Measurements from ENCODE around the gene ST8SIA1. TPM values are rescaled to one million over a fixed set of nuclear protein-coding genes. Genes with fewer than 3 reads are reported as not detected.

The ST8SIA1 gene
- total RNA-seq, 6 experiments from 2014 or later, result 0.16 to 0.37 (median 0.35) TPM; not detected in 3

DNA sequence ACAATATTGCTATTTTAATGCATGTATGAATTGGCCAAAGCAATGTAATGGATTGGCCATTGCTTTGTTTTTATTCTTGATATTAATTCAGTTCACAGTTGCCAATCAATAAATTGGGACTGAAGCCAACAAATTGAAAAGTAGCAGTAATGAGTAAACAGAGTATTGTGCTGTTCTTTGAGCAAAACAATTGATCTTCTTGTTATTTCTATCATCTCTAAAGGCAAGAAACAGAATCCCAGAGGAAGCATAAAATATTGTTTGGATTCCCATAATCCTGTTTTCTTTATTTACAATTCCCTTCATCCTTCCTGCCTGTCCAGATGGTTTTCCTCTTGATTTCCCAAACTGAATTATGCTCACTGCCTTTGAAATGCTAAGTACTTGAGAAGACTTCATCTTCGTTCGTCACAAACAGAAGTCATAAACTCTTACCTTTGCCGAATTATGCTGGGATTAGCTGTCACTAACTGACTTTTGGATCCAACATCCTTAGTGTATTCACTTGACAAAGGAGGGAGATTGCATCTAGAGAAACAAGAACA, 85.9 kb downstream of the ST8SIA1 start:
- no peak overlapping the region for H3K27ac ChIP-seq
- ATAC-seq, result no peak
- intact Hi-C loops (cut with DNase I), result no loop called here
- H3K27me3 ChIP-seq, result no peaks in the 10 kb centered on the region
- H3K4me1 ChIP-seq, result peaks cover 0 to 8% (median 0%) of the 10 kb centered on the region in 4 donors
- H3K9me3 ChIP-seq, result no peaks in the 10 kb centered on the region
- H3K4me3 ChIP-seq, result no peak overlapping the region
- 45% methylated on average over 3 of the region's 3 CpGs for WGBS (ENCODE audit: insufficient coverage, low coverage, low lambda C conversion rate, missing lambda C conversion rate)
- H3K36me3 ChIP-seq, result no peaks in the 10 kb centered on the region
- TF ChIP-seq POLR2A (IDR thresholded peaks at IDR 0.05), result no peak
- TF ChIP-seq, protein P1, sequence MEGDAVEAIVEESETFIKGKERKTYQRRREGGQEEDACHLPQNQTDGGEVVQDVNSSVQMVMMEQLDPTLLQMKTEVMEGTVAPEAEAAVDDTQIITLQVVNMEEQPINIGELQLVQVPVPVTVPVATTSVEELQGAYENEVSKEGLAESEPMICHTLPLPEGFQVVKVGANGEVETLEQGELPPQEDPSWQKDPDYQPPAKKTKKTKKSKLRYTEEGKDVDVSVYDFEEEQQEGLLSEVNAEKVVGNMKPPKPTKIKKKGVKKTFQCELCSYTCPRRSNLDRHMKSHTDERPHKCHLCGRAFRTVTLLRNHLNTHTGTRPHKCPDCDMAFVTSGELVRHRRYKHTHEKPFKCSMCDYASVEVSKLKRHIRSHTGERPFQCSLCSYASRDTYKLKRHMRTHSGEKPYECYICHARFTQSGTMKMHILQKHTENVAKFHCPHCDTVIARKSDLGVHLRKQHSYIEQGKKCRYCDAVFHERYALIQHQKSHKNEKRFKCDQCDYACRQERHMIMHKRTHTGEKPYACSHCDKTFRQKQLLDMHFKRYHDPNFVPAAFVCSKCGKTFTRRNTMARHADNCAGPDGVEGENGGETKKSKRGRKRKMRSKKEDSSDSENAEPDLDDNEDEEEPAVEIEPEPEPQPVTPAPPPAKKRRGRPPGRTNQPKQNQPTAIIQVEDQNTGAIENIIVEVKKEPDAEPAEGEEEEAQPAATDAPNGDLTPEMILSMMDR (IDR thresholded peaks at IDR 0.05), result no peak
- DNase-seq, result no peak

DNA sequence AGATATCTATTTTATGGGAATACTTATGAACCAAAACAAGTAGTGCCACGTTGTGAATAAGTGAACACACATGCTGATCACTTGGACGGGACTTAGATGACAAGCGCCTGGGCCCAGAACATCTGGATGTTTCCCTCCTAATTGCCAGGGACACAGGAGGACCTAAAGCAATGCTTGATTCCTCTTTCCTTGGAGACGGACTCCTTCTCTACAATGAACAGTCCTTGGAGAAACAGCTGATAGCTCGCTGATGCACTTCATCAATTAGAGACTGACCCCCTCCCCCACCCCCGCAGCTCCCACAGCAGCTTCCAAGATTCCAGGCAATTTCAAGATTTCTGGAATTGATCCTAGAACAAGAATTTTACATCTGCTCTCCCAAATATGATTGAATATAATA, 86.4 kb downstream of the ST8SIA1 start:
- Histone ChIP-seq H3K4me1 (peaks cover 0 to 8% (median 0%) of the 10 kb centered on the region in 4 donors), H3K27me3 (no peaks in the 10 kb centered on the region), H3K4me3 (no peak overlapping the region), H3K9me3 (no peaks in the 10 kb centered on the region), H3K27ac (no peak overlapping the region), H3K36me3 (no peaks in the 10 kb centered on the region)
- TF ChIP-seq, protein P1 (IDR thresholded peaks at IDR 0.05), result no peak
- no peak for TF ChIP-seq POLR2A (IDR thresholded peaks at IDR 0.05)
- 72% methylated on average over 4 of the region's 6 CpGs for WGBS (ENCODE audit: insufficient coverage, low coverage, low lambda C conversion rate, missing lambda C conversion rate)
- DNase-seq (no peak), ATAC-seq (no peak)
- intact Hi-C loops (cut with DNase I), result no loop called here

DNA sequence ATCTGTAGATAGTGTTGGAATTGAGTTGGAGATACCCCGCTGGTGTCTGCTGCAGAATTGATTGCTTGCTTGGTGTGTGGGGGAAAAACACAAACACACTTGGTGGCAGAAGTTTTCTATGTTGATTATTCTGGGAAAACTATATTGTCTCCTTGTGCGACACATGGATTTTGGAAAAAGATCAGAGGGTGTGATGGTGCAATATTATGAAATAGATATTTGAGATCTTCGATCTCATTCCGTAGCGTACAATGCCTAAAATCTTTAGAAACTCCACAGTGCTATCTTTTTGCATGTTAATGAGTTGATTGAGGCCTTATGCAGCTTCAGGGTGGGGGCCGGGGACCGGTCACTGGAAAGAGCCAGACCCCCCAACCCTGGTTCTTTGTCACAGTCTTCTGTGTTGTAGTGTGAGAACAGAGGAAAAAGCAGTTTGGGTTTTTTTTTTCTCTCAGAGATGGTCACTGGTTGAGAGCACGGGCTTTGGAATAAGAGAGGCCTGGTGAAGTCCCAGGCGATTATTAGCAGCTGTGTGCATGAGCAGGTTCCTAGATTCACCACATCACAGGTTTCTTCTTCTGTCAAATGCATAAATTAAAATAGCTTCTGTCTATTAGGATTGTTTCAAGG, 88.2 kb downstream of the ST8SIA1 start:
- peak in 3 of 4 donors; percentile 30 to 68 (median 37) for ATAC-seq
- intact Hi-C loops (cut with DNase I), result no loop called here

DNA sequence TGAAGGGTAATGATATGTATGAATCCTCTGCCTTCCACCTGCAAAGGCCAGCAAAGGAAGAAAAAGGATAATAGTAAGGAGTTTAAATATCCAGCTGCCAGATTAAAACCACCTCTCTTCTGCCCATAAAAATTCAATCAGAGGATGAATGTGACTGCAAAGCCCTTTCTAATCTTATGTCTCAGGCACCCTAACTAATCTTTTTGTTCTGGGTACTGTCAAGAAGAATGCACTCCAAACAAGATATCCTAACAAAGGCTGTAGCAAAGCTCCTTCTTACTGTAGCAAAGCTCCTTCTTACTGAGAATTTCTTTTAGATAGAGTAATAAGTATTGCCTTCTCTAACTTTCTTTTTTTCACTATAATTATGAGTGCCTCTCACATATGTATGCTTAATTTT, 91.8 kb downstream of the ST8SIA1 start:
- no peaks in the 10 kb centered on the region for H3K36me3 ChIP-seq
- no peak for TF ChIP-seq POLR2A (IDR thresholded peaks at IDR 0.05)
- TF ChIP-seq, protein P1 (IDR thresholded peaks at IDR 0.05), result no peak
- no peak overlapping the region for H3K27ac ChIP-seq
- no peaks in the 10 kb centered on the region for H3K9me3 ChIP-seq
- ATAC-seq (no peak), DNase-seq (no peak)
- no peak overlapping the region for H3K4me3 ChIP-seq
- intact Hi-C loops (cut with DNase I), result no loop called here
- H3K27me3 ChIP-seq, result no peaks in the 10 kb centered on the region
- H3K4me1 ChIP-seq, result peaks cover 0 to 8% (median 0%) of the 10 kb centered on the region in 4 donors

More for the DNA sequence above, 88.2 kb downstream of the ST8SIA1 start:
- Histone ChIP-seq H3K9me3 (no peaks in the 10 kb centered on the region), H3K27ac (no peak overlapping the region), H3K27me3 (no peaks in the 10 kb centered on the region), H3K4me3 (no peak overlapping the region), H3K4me1 (peaks cover 0 to 8% (median 0%) of the 10 kb centered on the region in 4 donors), H3K36me3 (no peaks in the 10 kb centered on the region)
- WGBS (ENCODE audit: insufficient coverage, low coverage, low lambda C conversion rate, missing lambda C conversion rate), result 33% methylated on average over 9 of the region's 9 CpGs
- no peak for DNase-seq
- no peak for TF ChIP-seq POLR2A (IDR thresholded peaks at IDR 0.05)
- TF ChIP-seq, protein P1 (IDR thresholded peaks at IDR 0.05), result no peak

All from right lobe of liver (tissue), 6 donors.